ENCODE data around the gene UFL1.

DNA sequence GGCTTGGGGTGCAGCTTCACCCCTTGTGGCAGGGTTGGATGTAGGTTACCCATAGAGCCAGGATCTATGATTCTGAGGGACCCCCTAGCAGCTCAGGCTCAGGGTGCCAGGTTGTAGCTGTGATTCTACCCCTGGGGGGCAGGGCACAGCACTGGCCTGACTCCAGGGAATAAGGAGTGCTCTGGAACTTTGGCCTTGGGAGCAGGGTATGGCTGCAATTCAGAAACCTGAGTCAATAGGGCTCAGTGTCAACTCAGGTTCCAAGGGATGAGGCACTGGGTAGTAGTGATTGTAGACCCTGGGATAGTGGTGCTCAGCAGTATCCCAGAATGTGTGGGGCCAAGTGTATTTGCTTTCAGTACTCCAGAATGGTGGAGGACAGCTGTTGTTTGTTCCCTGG is 49.9 kb downstream of the UFL1 start:
- TF ChIP-seq, protein P1, sequence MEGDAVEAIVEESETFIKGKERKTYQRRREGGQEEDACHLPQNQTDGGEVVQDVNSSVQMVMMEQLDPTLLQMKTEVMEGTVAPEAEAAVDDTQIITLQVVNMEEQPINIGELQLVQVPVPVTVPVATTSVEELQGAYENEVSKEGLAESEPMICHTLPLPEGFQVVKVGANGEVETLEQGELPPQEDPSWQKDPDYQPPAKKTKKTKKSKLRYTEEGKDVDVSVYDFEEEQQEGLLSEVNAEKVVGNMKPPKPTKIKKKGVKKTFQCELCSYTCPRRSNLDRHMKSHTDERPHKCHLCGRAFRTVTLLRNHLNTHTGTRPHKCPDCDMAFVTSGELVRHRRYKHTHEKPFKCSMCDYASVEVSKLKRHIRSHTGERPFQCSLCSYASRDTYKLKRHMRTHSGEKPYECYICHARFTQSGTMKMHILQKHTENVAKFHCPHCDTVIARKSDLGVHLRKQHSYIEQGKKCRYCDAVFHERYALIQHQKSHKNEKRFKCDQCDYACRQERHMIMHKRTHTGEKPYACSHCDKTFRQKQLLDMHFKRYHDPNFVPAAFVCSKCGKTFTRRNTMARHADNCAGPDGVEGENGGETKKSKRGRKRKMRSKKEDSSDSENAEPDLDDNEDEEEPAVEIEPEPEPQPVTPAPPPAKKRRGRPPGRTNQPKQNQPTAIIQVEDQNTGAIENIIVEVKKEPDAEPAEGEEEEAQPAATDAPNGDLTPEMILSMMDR (IDR thresholded peaks at IDR 0.05; ENCODE audit: low read length), result no peak
- no peak for TF ChIP-seq EZH2phosphoT487 (IDR thresholded peaks at IDR 0.05; ENCODE audit: low read length)
